GM19043 (cell line): ENCODE results near the gene KLHL33.
A peak's percentile ranks its signal among the peaks of the same experiment; 100 is the strongest.
"Not testable (repeated sequence)": the region's sequence is repeated elsewhere in the genome, so short reads cannot be mapped to it uniquely, and the experiment has no call there.

Source experiments
- ATAC-seq: cut with Tn5 transposase; IDR thresholded peaks from one replicate; pipeline ENCODE4 v1.9.1; 2021; ENCODE audit warnings: low read depth; ENCODE audit not compliant: unreplicated experiment

KLHL33 gene

GRCh38 chr14:20452831-20453230 is 16.9 kb upstream of the KLHL33 start:
- ATAC-seq = not testable (repeated sequence)

- no peak for ATAC-seq
Observed at GRCh38 chr14:20446889-20447288, 10.9 kb upstream of the KLHL33 start.

GRCh38 chr14:20443650-20444049 is 7.7 kb upstream of the KLHL33 start:
- not testable (repeated sequence) for ATAC-seq

GRCh38 chr14:20441461-20441860 is 5.5 kb upstream of the KLHL33 start:
- ATAC-seq = no peak

- ATAC-seq = no peak
Observed at GRCh38 chr14:20440882-20441281, 4.9 kb upstream of the KLHL33 start.

- ATAC-seq = no peak
Observed at GRCh38 chr14:20440465-20440864, 4.5 kb upstream of the KLHL33 start.

GRCh38 chr14:20438664-20439063 is 2.7 kb upstream of the KLHL33 start:
- no peak for ATAC-seq

GRCh38 chr14:20436363-20436755 is 393 bp upstream of the KLHL33 start:
- ATAC-seq = no peak

GRCh38 chr14:20434701-20435581 is 1.0 kb downstream of the KLHL33 start:
- ATAC-seq = no peak

- no peak for ATAC-seq
Observed at GRCh38 chr14:20429801-20430669, 5.9 kb downstream of the KLHL33 start.

GRCh38 chr14:20428802-20429201 is 7.2 kb downstream of the KLHL33 start:
- no peak for ATAC-seq

- ATAC-seq = peak; percentile 28
Observed at GRCh38 chr14:20428010-20428365, 8.0 kb downstream of the KLHL33 start.

- ATAC-seq = peak; percentile 72
Observed at GRCh38 chr14:20427231-20428009, 8.5 kb downstream of the KLHL33 start.

- no peak for ATAC-seq
Observed at GRCh38 chr14:20424851-20425250, 11.1 kb downstream of the KLHL33 start.

- ATAC-seq = no peak
Observed at GRCh38 chr14:20422886-20423285, 13.1 kb downstream of the KLHL33 start.

GRCh38 chr14:20421267-20421666 is 14.7 kb downstream of the KLHL33 start:
- no peak for ATAC-seq

GRCh38 chr14:20419419-20419818 is 16.5 kb downstream of the KLHL33 start:
- no peak for ATAC-seq

- ATAC-seq = no peak
Observed at GRCh38 chr14:20418501-20418909, 17.5 kb downstream of the KLHL33 start.

- ATAC-seq = no peak
Observed at GRCh38 chr14:20417250-20418186, 18.4 kb downstream of the KLHL33 start.

GRCh38 chr14:20416223-20416622 is 19.7 kb downstream of the KLHL33 start:
- ATAC-seq = no peak
